Endodermal cell (in vitro differentiated cells): ENCODE measurements around the gene TRABD. TPM values are rescaled to one million over a fixed set of nuclear protein-coding genes. Genes with fewer than 3 reads are reported as not detected.

Experiments
- DNase-seq: peaks from one replicate; pipeline ENCODE4 v3.0.0-alpha.2; 2017
- H3K27ac ChIP-seq: 2 replicates; pipeline ENCODE4 v1.5.1; 2013; ENCODE audit warnings: mild to moderate bottlenecking, low read depth, low read length, moderate library complexity
- H3K27me3 ChIP-seq: 2 replicates; pipeline ENCODE4 v1.6.1; 2013; ENCODE audit warnings: mild to moderate bottlenecking, low read length, moderate library complexity; ENCODE audit not compliant: insufficient read depth, control insufficient read depth, poor library complexity, severe bottlenecking
- H3K36me3 ChIP-seq: 2 replicates; pipeline ENCODE4 v1.7.0; 2013; ENCODE audit warnings: mild to moderate bottlenecking, low read length, moderate library complexity; ENCODE audit not compliant: control insufficient read depth, insufficient read depth
- H3K4me1 ChIP-seq: one replicate; pipeline ENCODE4 v1.7.0; 2013; ENCODE audit warnings: low read length; ENCODE audit not compliant: control insufficient read depth, insufficient read depth
- H3K4me3 ChIP-seq: 2 replicates; pipeline ENCODE4 v1.5.1; 2013; ENCODE audit warnings: mild to moderate bottlenecking, low read length, moderate library complexity
- H3K9ac ChIP-seq: 2 replicates; pipeline ENCODE4 v1.6.1; 2013; ENCODE audit warnings: mild to moderate bottlenecking, low read length, moderate library complexity; ENCODE audit not compliant: poor library complexity, severe bottlenecking; ENCODE audit errors: extremely low read depth
- H3K9me3 ChIP-seq: 2 replicates; pipeline ENCODE4 v1.6.1; 2013; ENCODE audit warnings: mild to moderate bottlenecking, low read length, moderate library complexity; ENCODE audit not compliant: control insufficient read depth
- H3K27ac Mint-ChIP-seq: 2 replicates; pipeline ENCODE4 v1.8.0; 2020; ENCODE audit warnings: mixed read lengths
- H3K27me3 Mint-ChIP-seq: 2 replicates; pipeline ENCODE4 v1.8.0; 2021; ENCODE audit warnings: mild to moderate bottlenecking, mixed read lengths; ENCODE audit not compliant: insufficient read depth
- H3K36me3 Mint-ChIP-seq: 2 replicates; pipeline ENCODE4 v1.8.0; 2020; ENCODE audit warnings: low read depth, mixed read lengths
- H3K4me1 Mint-ChIP-seq: 2 replicates; pipeline ENCODE4 v1.8.0; 2020; ENCODE audit warnings: mixed read lengths
- H3K4me3 Mint-ChIP-seq: 2 replicates; pipeline ENCODE4 v1.8.0; 2020; ENCODE audit warnings: mild to moderate bottlenecking, moderate library complexity, mixed read lengths
- H3K9me3 Mint-ChIP-seq: 2 replicates; pipeline ENCODE4 v1.8.0; 2020; ENCODE audit warnings: mild to moderate bottlenecking, mixed read lengths
- WGBS, 2 experiments: methylation state at CpG; one replicate each; pipeline versions ENCODE4 v1.1.5 to v1.1.7; 2013; ENCODE audit warnings: missing lambda C conversion rate in 2 of 2, mixed read lengths in 1 of 2; ENCODE audit not compliant: insufficient coverage in 1 of 2, insufficient read length in 1 of 2; 5-methylcytosine and 5-hydroxymethylcytosine counted together
- total RNA-seq, 2 donors: library from RNA; stranded (reverse); fragmentation: NEBNext Ultra II Directional in 1 of 2; extraction: Animal tissue kit (Norgen Biotek cat#: 25700) in 1 of 2; gene quantifications; 2 replicates in 1 of 2; 3 replicates in 1 of 2; pipeline ENCODE4 v1.2.1, GENCODE V29; 2021
- TF ChIP-seq, protein P1 (sequence below): fragments of 200-600 bp; sonication (generic); conservative IDR thresholded peaks from 2 replicates; pipeline ENCODE4 v1.5.0; 2021; ENCODE audit warnings: antibody characterized with exemption, mild to moderate bottlenecking

Gene TRABD
- total RNA-seq, 2 donors from 2014 or later, result 49.6 to 56.4 TPM

DNA sequence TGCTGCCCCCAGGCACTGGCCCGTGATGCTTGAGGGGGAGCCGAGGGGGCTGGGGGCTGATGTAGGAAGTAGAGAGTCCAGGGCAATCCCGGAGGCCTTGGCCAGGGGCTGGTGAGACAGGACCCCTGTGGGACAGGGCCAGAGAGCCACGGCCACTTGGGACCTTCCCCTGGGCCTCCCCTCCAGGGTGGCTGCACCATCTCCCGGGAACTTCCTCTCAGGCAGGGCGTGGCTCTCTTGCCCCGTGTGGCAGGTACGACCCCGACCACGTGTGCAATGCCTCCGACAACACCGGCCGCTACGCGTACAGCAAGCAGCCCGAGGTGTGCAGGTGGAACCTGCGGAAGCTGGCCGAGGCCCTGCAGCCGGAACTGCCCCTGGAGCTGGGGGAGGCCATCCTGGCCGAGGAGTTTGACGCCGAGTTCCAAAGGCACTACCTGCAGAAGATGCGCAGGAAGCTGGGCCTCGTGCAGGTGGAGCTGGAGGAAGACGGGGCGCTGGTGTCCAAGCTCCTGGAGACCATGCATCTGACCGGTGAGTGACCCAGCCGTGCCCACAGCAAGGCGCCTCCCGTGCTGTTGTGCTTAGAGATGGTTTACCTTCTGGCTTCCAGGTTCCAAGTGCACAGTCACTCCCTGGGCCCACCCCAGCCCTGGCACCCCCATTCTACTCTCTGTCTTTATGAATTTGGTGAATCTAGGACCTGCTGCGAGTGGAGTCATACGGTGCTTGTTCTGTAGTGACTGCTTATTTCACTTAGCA, 24.8 kb downstream of the TRABD start:
- H3K27me3 ChIP-seq, result no peaks in the 10 kb centered on the region
- H3K9ac ChIP-seq, result no peak overlapping the region
- 95% methylated on average over 26 to 32 of the region's 32 CpGs for WGBS, 2 experiments
- Mint-ChIP-seq H3K36me3 (peaks cover 58% of the 10 kb centered on the region), H3K27ac (no peak overlapping the region), H3K9me3 (no peaks in the 10 kb centered on the region), H3K27me3 (no peaks in the 10 kb centered on the region), H3K4me3 (no peak overlapping the region), H3K4me1 (no peaks in the 10 kb centered on the region)
- TF ChIP-seq, protein P1, sequence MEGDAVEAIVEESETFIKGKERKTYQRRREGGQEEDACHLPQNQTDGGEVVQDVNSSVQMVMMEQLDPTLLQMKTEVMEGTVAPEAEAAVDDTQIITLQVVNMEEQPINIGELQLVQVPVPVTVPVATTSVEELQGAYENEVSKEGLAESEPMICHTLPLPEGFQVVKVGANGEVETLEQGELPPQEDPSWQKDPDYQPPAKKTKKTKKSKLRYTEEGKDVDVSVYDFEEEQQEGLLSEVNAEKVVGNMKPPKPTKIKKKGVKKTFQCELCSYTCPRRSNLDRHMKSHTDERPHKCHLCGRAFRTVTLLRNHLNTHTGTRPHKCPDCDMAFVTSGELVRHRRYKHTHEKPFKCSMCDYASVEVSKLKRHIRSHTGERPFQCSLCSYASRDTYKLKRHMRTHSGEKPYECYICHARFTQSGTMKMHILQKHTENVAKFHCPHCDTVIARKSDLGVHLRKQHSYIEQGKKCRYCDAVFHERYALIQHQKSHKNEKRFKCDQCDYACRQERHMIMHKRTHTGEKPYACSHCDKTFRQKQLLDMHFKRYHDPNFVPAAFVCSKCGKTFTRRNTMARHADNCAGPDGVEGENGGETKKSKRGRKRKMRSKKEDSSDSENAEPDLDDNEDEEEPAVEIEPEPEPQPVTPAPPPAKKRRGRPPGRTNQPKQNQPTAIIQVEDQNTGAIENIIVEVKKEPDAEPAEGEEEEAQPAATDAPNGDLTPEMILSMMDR, result no peak
- no peak for DNase-seq
- H3K4me3 ChIP-seq, result no peak overlapping the region
- no peak overlapping the region for H3K27ac ChIP-seq
- H3K9me3 ChIP-seq, result peaks cover 7% of the 10 kb centered on the region
- H3K4me1 ChIP-seq, result no peaks in the 10 kb centered on the region
- H3K36me3 ChIP-seq, result peaks cover 62% of the 10 kb centered on the region

DNA sequence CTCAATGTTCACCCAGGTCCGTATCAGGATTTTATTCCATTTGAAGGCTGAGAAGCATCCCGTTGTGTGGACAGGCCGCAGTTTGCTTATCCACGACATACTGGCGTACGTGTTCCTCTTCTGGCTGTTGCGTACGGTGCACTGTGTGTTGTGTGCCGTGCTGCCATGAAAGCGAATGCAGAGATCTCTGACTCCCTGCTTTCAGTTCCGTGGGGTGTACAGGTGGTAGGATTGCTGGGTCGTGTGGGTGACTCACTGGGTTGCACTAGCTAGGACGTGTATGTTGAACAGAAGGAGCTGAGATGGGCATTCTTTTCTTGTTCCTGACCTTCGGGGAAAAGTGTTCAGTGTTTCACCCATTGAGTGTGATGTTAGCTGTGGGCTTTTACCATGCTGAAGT, 25.4 kb downstream of the TRABD start:
- H3K9me3 Mint-ChIP-seq, result no peaks in the 10 kb centered on the region
- no peak for DNase-seq
- Histone ChIP-seq H3K36me3 (peaks cover 65% of the 10 kb centered on the region), H3K27me3 (no peaks in the 10 kb centered on the region), H3K9ac (no peak overlapping the region), H3K4me1 (no peaks in the 10 kb centered on the region), H3K27ac (no peak overlapping the region), H3K4me3 (no peak overlapping the region), H3K9me3 (peaks cover 7% of the 10 kb centered on the region)
- peaks cover 62% of the 10 kb centered on the region for H3K36me3 Mint-ChIP-seq
- no peaks in the 10 kb centered on the region for H3K4me1 Mint-ChIP-seq
- no peak overlapping the region for H3K4me3 Mint-ChIP-seq
- WGBS, 2 experiments, result 94 to 95% methylated on average over 14 of the region's 14 CpGs
- H3K27me3 Mint-ChIP-seq, result no peaks in the 10 kb centered on the region
- no peak overlapping the region for H3K27ac Mint-ChIP-seq
- TF ChIP-seq, protein P1, result no peak

DNA sequence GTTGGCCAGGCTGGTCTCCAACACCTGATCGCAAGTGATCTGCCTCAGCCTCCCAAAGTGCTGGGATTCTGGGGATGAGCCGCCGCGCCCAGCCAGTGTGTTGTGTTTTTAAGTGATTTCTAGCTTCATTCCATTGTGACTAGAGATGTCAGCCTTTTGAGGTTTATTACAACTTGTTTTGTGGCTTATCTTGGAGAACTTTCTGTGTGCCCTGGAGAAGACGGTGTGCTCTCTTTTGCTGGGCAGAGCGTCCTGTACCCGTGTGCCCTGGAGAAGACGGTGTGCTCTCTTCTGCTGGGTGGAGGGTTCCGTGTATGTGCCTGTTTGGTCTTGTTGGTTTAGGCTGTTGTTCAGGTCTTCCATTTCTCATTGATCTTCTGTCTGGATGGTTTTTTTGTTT, 27.6 kb downstream of the TRABD start:
- Mint-ChIP-seq H3K4me1 (no peaks in the 10 kb centered on the region), H3K9me3 (no peaks in the 10 kb centered on the region), H3K27ac (no peak overlapping the region), H3K27me3 (no peaks in the 10 kb centered on the region), H3K36me3 (peaks cover 62% of the 10 kb centered on the region), H3K4me3 (no peak overlapping the region)
- Histone ChIP-seq H3K27me3 (no peaks in the 10 kb centered on the region), H3K4me3 (no peak overlapping the region), H3K9ac (no peak overlapping the region), H3K27ac (no peak overlapping the region), H3K36me3 (peaks cover 68% of the 10 kb centered on the region), H3K4me1 (no peaks in the 10 kb centered on the region), H3K9me3 (peaks cover 7% of the 10 kb centered on the region)
- DNase-seq, result no peak
- WGBS, 2 experiments, result 98% methylated on average over 8 to 9 of the region's 9 CpGs
- TF ChIP-seq, protein P1, result no peak
